PC-9 (cell line): Measurements from ENCODE around the gene ATG5. TPM values are rescaled to one million over a fixed set of nuclear protein-coding genes. Genes with fewer than 3 reads are reported as not detected.

Source experiments
- BruUV-seq: library from RNA; stranded (reverse); fragments of 400-500 nt; replicated peaks from 2 replicates; lab custom pipeline; 2021; lab: Mats Ljungman, UMichigan
- CTCF ChIA-PET: fragments of 300-600 bp; sonication (Branson Sonifier 250); formaldehyde crosslinking; loops from one replicate; lab custom pipeline; 2022; ENCODE audit warnings: antibody characterized with exemption; lab: Charles Lee
- POLR2A ChIA-PET: fragments of 300-600 bp; sonication (Branson Sonifier 250); formaldehyde crosslinking; loops from one replicate; lab custom pipeline; 2022; ENCODE audit warnings: antibody characterized with exemption; ENCODE audit not compliant: unreplicated experiment; lab: Charles Lee
- DNase-seq, 2 experiments: peaks; one replicate each; pipeline versions ENCODE4 v3.0.0 to v3.0.0-alpha.2; 2015 to 2022; ENCODE audit warnings: mixed read lengths in 1 of 2
- H2AFZ ChIP-seq: fragments of 200-600 bp; sonication (generic); 2 replicates; pipeline ENCODE4 v1.8.1; 2017; ENCODE audit warnings: antibody characterized with exemption
- H3F3A ChIP-seq: fragments of 200-600 bp; sonication (generic); 2 replicates; pipeline ENCODE4 v1.8.1; 2017; ENCODE audit warnings: antibody characterized with exemption, mild to moderate bottlenecking, low read depth; ENCODE audit not compliant: insufficient read depth
- H3K27ac ChIP-seq: fragments of 200-600 bp; sonication (generic); 2 replicates; pipeline ENCODE4 v1.6.1; 2016; ENCODE audit warnings: mixed run types
- H3K27me3 ChIP-seq: fragments of 200-600 bp; sonication (generic); 2 replicates; pipeline ENCODE4 v1.6.1; 2016; ENCODE audit warnings: low read depth, mixed run types; ENCODE audit not compliant: insufficient read depth
- H3K36me3 ChIP-seq: fragments of 200-600 bp; sonication (generic); 2 replicates; pipeline ENCODE4 v1.6.1; 2016; ENCODE audit warnings: low read depth, mixed run types
- H3K4me1 ChIP-seq: fragments of 200-600 bp; sonication (generic); replicated peaks from 2 replicates; pipeline ENCODE4 v1.6.1; 2016; ENCODE audit warnings: mixed run types; ENCODE audit not compliant: insufficient read depth
- H3K4me2 ChIP-seq: fragments of 200-600 bp; sonication (generic); 2 replicates; pipeline ENCODE4 v1.6.1; 2017; ENCODE audit warnings: mixed run types
- H3K4me3 ChIP-seq: fragments of 200-600 bp; sonication (generic); 2 replicates; pipeline ENCODE4 v1.6.1; 2016; ENCODE audit warnings: mixed run types
- H3K79me2 ChIP-seq: fragments of 200-600 bp; sonication (generic); 2 replicates; pipeline ENCODE4 v1.6.1; 2017; ENCODE audit warnings: low read depth, mixed run types
- H3K9me2 ChIP-seq: fragments of 200-600 bp; sonication (generic); 2 replicates; pipeline ENCODE4 v1.8.1; 2017; ENCODE audit warnings: mild to moderate bottlenecking; ENCODE audit not compliant: insufficient read depth
- H3K9me3 ChIP-seq: fragments of 200-600 bp; sonication (generic); 2 replicates; pipeline ENCODE4 v1.8.1; 2016; ENCODE audit warnings: low read depth; ENCODE audit not compliant: insufficient read depth
- H4K20me1 ChIP-seq: fragments of 200-600 bp; sonication (generic); 2 replicates; pipeline ENCODE4 v1.8.1; 2017; ENCODE audit not compliant: insufficient read depth
- EZH2 ChIP-seq: fragments of 200-600 bp; sonication (generic); IDR thresholded peaks from 2 replicates; pipeline ENCODE4 v1.8.0; 2017; ENCODE audit warnings: antibody characterized with exemption, low read depth
- intact Hi-C: fragments of 100-400 bp; cut with micrococcal nuclease; formaldehyde crosslinking; loops from one replicate; pipeline ENCODE4 v1.10.0; 2022; ENCODE audit not compliant: unreplicated experiment
- total RNA-seq: library from RNA; stranded (reverse); gene quantifications from 2 replicates; pipeline ENCODE4 v1.2.3, GENCODE V29; 2021
- TF ChIP-seq, protein P1 (sequence below): fragments of 200-600 bp; sonication (generic); conservative IDR thresholded peaks from 2 replicates; pipeline ENCODE4 v1.6.1; 2017; ENCODE audit warnings: mixed run types, antibody characterized with exemption, mild to moderate bottlenecking, moderate library complexity

Gene ATG5
- total RNA-seq, 1 experiment from 2014 or later: 39.8 TPM

DNA sequence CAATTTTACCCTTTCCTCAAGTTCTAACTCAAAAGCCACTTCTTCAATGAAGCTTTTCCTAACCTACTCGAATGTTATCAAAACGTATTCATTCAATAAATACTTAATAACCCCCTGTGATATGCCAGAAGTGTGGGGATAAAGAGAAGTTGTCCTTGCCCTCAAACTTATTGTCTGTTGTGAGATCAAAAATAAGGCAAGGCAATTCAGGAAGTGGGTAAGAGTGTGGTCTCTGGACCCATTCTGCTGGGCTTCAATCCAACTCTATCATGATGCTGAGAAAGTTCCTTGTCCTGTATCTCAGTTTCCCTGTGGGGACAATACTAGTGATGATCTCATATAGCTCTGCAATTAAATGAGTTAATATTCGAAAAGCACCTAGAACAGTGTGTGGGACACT lies 146.7 kb downstream of the ATG5 start:
- H3K9me2 ChIP-seq: no peaks in the 10 kb centered on the region
- no peak for DNase-seq
- H3K79me2 ChIP-seq: no peaks in the 10 kb centered on the region
- no peak overlapping the region for H3K4me3 ChIP-seq
- H3K36me3 ChIP-seq: no peaks in the 10 kb centered on the region
- intact Hi-C loops: no loop called here
- H4K20me1 ChIP-seq: no peaks in the 10 kb centered on the region
- no peak overlapping the region for H3K27ac ChIP-seq
- no peaks in the 10 kb centered on the region for H3F3A ChIP-seq
- TF ChIP-seq, protein P1, sequence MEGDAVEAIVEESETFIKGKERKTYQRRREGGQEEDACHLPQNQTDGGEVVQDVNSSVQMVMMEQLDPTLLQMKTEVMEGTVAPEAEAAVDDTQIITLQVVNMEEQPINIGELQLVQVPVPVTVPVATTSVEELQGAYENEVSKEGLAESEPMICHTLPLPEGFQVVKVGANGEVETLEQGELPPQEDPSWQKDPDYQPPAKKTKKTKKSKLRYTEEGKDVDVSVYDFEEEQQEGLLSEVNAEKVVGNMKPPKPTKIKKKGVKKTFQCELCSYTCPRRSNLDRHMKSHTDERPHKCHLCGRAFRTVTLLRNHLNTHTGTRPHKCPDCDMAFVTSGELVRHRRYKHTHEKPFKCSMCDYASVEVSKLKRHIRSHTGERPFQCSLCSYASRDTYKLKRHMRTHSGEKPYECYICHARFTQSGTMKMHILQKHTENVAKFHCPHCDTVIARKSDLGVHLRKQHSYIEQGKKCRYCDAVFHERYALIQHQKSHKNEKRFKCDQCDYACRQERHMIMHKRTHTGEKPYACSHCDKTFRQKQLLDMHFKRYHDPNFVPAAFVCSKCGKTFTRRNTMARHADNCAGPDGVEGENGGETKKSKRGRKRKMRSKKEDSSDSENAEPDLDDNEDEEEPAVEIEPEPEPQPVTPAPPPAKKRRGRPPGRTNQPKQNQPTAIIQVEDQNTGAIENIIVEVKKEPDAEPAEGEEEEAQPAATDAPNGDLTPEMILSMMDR: no peak
- no peak for TF ChIP-seq EZH2
- H3K27me3 ChIP-seq: no peaks in the 10 kb centered on the region
- no TSS peak for BruUV-seq
- H3K4me2 ChIP-seq: no peak overlapping the region
- no peaks in the 10 kb centered on the region for H3K9me3 ChIP-seq
- ChIA-PET POLR2A (no interaction called here), CTCF (interaction anchor here (0.6 kb wide), 1 partner anchor 13 kb away, joined by 6 read pairs; no protein-coding TSS in a partner anchor)
- H2AFZ ChIP-seq: no peak overlapping the region
- H3K4me1 ChIP-seq: peaks cover 6% of the 10 kb centered on the region

DNA sequence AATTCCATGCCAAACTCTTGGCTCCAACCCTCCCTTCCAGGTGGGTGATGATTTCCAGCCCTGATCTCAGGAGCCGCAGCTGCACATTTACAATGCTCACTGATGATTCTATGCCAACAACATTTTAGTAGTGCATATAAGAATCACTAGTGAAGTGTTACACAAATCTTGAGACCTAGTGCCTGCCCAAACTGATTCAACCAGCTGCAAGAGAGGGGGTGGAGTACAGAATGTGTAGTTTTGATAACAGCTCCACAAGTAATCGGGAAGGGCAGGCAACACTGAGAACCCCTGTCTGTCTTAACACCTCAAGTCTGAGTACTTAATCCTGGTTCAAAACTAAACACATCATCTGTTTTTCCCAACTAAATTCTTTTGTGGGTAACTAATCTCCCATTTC lies 147.8 kb downstream of the ATG5 start:
- H3K36me3 ChIP-seq: no peaks in the 10 kb centered on the region
- H3F3A ChIP-seq: no peaks in the 10 kb centered on the region
- TF ChIP-seq, protein P1: no peak
- no peak for TF ChIP-seq EZH2
- H4K20me1 ChIP-seq: no peaks in the 10 kb centered on the region
- H3K27ac ChIP-seq: no peak overlapping the region
- no peak for DNase-seq
- no TSS peak for BruUV-seq
- H2AFZ ChIP-seq: no peak overlapping the region
- ChIA-PET CTCF (no interaction called here), POLR2A (no interaction called here)
- no peaks in the 10 kb centered on the region for H3K9me2 ChIP-seq
- intact Hi-C loops: no loop called here
- no peak overlapping the region for H3K4me2 ChIP-seq
- no peaks in the 10 kb centered on the region for H3K79me2 ChIP-seq
- no peak overlapping the region for H3K4me3 ChIP-seq
- H3K9me3 ChIP-seq: no peaks in the 10 kb centered on the region
- peaks cover 6% of the 10 kb centered on the region for H3K4me1 ChIP-seq
- H3K27me3 ChIP-seq: no peaks in the 10 kb centered on the region

DNA sequence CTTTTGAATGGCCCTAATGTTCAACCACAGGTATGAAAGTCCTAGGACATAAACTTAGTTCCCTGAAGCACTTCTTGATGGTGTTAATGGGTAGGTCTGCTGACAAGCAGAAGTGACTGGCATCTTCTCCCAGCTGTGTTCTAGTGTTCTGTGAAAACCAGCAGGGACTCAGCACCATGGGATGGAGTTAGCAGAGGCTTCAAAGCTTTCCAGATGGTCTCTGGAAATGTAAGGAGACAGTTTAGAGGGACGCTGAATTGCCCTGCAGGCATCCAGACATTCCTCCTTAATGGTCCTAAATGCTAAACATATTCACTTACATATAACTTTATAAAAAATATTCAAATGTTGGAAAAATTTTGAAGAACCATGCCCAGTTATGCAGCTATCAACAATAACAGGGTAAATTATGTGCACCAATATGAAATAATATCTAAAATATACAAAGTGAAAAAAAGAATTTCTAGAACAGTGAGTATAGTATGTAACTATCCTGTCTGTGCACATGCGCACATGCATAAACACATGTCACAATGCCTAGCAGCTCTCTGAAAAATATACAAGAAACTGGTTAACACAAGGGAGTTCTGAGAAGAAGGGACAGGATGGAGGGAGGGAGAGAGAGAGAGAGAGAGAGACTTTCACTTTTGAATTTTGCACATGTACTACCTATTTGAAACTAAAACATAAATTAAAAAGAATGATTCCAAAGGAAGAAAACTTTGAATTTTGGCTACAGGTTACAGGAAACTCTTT lies 152.3 kb downstream of the ATG5 start:
- no peaks in the 10 kb centered on the region for H4K20me1 ChIP-seq
- H3K9me2 ChIP-seq: peaks cover 4% of the 10 kb centered on the region; the same call in 1 of the 2 replicates
- no peaks in the 10 kb centered on the region for H3K9me3 ChIP-seq
- no peak overlapping the region for H3K4me3 ChIP-seq
- H3K27ac ChIP-seq: no peak overlapping the region
- H3K4me1 ChIP-seq: no peaks in the 10 kb centered on the region
- intact Hi-C loops: no loop called here
- H3K27me3 ChIP-seq: no peaks in the 10 kb centered on the region
- H3K4me2 ChIP-seq: no peak overlapping the region
- no TSS peak for BruUV-seq
- no peaks in the 10 kb centered on the region for H3K36me3 ChIP-seq
- CTCF ChIA-PET: interaction anchor here (0.7 kb wide), 1 partner anchor 9 kb away, joined by 3 read pairs; no protein-coding TSS in a partner anchor
- no peaks in the 10 kb centered on the region for H3F3A ChIP-seq
- no peak overlapping the region for H2AFZ ChIP-seq
- TF ChIP-seq, protein P1: no peak
- no peak for TF ChIP-seq EZH2
- POLR2A ChIA-PET: no interaction called here
- H3K79me2 ChIP-seq: no peaks in the 10 kb centered on the region
- no peak for DNase-seq
